GM19455 (cell line): ENCODE measurements around the gene TEK.

ENCODE experiments used
- ATAC-seq: cut with Tn5 transposase; IDR thresholded peaks from one replicate; pipeline ENCODE4 v1.9.1; 2021; ENCODE audit not compliant: unreplicated experiment

Gene TEK

GRCh38 chr9:27118916-27119315 lies 9.9 kb downstream of the TEK start:
- ATAC-seq, result no peak

DNA sequence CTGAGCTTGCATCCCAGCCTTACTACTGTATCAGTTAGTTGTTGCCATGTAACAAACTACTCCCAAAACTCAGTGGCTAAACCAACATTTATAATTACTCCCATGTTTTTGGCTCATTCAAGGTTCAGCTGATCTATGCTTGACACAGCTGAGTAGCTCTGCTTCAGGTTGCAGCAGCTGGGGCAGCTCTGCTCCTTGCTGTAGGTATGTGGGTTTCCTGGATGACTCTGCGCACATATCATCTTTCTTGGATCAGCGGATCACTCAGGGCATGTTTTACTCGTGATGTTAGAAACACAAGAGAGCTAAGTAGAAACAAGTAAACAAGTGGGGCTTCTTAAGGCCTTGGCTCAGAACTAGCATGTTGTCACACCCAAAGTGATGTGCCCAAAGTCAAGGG lies 15.1 kb downstream of the TEK start:
- no peak for ATAC-seq

DNA sequence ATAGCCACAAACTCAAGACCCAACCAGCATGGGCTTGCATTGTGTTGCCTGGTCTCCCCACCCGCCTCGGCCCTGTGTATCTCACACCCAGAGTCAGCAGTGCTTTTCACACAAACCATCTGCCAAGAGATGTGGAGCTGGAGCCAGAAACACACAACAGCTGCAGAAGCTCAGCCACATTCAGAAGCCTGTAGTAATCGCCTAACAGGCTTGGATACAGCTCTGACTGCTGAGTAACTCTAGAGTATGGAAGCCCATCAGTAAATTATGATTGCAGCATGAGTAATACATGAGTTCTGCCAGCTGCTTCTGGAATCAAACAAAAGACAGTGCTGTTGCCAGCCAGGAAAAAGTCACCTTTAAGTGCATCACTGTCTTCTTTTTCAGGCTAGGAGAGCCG lies 16.0 kb downstream of the TEK start:
- ATAC-seq, result no peak

GRCh38 chr9:27125936-27126335 lies 16.9 kb downstream of the TEK start:
- ATAC-seq, result no peak

DNA sequence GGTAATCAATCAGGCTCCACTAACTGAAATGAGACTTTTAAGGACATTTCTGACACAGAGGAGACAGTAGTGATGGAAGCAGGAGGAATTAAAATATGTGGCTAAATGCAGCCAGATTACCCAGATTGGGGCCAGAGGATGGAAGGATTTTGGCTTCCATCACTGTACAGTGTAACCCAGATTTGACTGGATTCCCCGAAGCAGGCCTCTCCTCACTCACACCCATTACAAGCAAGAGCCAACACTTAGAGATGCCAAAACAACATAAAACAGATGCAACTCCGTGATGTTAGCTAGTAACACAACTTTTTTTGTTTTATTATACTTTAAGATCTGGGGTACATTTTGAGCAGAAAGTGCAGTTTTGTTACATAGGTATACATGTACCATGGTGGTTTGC lies 17.6 kb downstream of the TEK start:
- ATAC-seq, result no peak

DNA sequence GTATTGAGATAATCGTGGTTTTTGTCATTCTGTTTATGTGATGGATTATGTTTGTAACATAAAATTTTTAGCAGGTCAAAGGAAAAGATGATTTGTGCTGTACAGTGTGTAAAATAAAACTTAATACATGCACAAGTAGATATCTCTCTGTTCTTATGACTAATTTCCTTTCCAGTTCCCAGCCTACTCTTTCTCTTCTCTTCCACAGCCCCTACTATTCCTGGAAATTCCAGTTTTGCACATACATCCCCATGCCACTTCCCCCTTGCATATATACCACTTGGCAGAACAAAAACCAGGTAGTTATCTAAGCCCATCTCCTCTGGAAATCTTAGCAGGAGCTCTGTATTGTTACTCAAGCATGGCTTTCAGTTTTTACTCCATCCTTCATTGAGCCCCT lies 20.2 kb downstream of the TEK start:
- no peak for ATAC-seq

DNA sequence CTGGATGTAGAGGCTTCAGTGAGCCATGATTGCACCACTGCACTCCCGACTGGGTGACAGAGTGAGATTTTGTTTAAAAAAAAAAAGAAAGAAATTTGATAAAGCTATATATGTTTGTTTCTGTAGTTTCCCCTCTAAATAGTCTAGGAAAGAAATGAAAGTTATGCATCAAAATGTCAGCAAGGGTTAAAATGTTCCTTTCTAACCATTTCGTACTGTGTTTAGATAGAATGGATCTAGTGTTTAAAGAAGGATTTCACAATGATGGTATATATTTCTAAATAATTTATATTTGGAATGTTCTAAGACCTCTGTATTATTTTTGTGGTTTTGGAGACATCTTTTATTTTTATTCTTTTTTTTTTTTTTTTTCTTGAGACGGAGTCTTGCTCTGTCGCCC lies 22.7 kb downstream of the TEK start:
- ATAC-seq, result no peak

GRCh38 chr9:27133817-27134216 lies 24.8 kb downstream of the TEK start:
- ATAC-seq, result no peak

- no peak for ATAC-seq
These were observed 33.4 kb downstream of the TEK start for GRCh38 chr9:27142299-27142930.

DNA sequence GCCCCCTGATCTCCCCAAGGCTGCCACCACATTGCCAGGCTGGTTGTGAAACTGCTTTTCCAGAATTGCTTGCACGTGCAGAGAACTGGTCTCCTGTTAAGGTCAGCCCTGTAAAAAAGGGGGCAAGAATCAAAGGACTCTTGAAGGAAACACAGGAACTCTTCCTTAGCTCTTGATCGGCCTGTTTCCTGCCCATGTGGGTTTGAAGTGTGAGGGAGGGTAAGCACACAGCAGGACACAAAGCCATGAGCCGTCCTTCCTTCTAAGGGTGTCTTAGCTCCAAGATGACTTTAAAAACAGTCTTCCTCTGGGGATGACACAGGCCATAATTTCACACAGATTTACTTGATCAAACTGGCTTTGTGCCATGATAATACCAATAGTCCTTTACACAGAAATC lies 36.1 kb downstream of the TEK start:
- no peak for ATAC-seq

GRCh38 chr9:27149651-27150050 lies 40.6 kb downstream of the TEK start:
- ATAC-seq, result no peak

DNA sequence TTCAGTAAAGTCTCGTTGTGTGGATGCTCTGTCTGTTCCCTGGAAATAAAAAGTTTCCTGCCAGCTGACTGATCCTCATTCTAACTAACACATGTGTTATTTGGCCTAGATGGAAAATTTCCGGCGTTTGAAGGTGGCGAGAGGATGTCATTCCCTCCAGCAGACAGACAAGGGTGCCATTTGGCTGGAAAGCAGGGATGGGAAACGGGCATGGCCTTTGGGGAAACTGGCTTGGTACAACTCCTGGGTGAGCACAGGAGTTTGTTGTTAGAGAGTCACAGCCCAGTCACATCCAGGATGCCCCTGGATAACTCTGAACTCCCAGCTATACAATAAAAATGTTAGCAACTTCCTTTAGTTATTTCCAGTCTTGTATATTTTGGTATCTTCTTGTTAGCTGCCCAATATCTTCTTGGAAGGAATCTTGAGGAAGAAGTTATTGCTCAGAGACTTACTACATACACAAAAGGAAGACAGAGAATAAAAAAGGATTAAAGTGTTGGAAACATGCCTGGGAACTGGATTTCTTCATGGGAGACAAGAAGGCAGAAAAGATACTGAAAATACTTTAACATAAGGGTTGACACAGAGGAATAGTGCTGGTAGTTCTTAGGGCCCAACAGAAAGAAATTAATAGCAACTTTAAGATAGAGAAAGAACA lies 41.9 kb downstream of the TEK start:
- ATAC-seq, result no peak

GRCh38 chr9:27151693-27152404 lies 42.8 kb downstream of the TEK start:
- no peak for ATAC-seq

DNA sequence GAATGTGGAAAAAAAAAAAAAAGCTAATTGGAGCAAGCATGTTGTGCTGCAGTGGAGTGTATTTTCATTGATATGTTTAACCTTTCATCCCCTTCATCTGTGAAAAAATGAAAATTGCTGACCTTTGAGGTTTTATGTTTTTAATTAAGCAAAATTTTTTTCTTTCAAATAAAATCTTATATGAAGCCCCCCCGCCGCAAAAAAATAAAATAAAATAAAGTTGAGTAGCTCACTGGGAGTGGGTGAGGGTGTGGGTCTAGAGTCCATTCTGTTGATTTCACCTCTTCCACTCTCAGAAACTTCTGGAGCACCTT lies 43.3 kb downstream of the TEK start:
- ATAC-seq, result no peak

- ATAC-seq, result no peak
These were observed 45.9 kb downstream of the TEK start for GRCh38 chr9:27154908-27155307.

DNA sequence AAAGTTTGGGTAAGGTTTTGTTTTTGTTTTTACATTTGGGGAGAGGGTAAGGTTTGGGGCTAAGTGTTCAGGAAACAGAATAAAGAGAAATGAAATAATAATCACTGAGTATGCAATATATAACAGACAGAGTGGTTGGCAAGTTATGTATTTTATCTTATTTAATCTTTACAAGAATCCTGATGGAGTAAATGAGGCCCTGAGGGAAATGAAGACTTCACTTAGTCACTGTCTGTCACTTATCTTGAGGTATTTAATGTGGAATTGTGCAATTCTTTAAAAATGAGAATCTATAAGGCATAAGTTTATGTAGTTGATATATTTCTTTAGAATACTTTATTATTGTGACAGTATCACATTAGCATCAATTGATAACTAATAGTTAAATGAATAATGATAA lies 48.1 kb downstream of the TEK start:
- no peak for ATAC-seq

DNA sequence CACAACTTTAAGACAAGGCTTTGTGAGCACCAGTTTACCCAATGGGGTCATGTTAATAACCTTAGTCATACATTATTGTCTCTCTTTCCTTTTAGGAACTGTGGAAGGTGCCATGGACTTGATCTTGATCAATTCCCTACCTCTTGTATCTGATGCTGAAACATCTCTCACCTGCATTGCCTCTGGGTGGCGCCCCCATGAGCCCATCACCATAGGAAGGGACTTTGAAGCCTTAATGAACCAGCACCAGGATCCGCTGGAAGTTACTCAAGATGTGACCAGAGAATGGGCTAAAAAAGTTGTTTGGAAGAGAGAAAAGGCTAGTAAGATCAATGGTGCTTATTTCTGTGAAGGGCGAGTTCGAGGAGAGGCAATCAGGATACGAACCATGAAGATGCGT lies 48.7 kb downstream of the TEK start:
- ATAC-seq, result no peak

- ATAC-seq, result no peak
These were observed 51.6 kb downstream of the TEK start for GRCh38 chr9:27160636-27161035.

- no peak for ATAC-seq
These were observed 53.0 kb downstream of the TEK start for GRCh38 chr9:27162045-27162444.

DNA sequence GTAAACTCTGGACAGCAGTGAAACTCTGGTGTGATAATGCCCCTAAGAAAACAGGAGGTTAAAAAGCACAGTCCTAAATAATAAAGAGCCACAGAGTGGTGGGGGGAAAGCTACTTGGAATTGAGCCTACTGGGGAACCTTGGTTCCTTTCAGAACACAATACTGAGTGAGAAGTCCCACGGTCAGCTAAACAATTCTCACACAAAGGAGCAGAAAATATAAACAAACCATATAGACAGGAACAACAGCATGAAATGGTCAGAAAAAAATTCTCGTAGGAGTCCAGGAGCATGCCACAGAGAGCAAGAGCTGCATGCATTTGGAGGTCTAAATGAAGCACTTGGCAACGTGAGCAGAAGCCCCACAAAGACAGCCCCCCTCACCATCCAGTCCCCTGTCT lies 56.0 kb downstream of the TEK start:
- ATAC-seq, result no peak

DNA sequence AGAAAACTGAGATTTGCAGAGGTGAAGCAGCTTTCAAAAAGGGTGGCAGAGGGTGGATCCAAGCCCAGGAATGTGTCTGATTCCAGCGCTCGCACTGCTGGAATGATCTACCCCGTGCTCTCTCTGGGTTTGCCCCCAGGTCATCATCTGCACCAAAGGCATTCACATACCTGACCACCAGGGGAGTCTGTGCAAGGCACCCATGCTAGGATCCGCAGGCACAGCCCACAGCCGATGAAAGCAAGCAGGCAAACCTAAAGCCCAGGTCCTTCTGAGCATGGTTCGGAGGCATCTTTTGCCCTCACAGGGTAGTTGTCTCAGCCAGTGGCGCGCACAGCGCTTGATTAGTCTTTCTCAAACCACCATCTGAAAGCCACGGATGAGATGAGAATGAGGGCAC lies 56.6 kb downstream of the TEK start:
- ATAC-seq, result no peak

DNA sequence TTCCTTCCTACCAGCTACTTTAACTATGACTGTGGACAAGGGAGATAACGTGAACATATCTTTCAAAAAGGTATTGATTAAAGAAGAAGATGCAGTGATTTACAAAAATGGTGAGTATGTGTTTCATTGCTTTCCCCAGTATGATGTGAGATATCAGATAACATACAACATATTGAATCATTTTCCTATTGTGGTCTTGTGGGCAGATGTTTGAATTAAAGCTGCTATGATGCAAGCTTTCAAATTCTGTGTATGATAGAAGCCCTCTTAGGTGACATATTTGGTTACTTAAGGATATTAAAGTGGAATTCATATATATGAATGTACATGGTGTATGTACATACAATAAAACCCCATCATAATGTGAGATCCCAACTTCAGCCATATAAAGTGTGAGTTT lies 59.5 kb downstream of the TEK start:
- ATAC-seq, result no peak

- no peak for ATAC-seq
These were observed 59.9 kb downstream of the TEK start for GRCh38 chr9:27168951-27169350.
